ENCODE measurements around the gene SPRTN. TPM values are rescaled to one million over a fixed set of nuclear protein-coding genes. Genes with fewer than 3 reads are reported as not detected.

SPRTN gene, protein sequence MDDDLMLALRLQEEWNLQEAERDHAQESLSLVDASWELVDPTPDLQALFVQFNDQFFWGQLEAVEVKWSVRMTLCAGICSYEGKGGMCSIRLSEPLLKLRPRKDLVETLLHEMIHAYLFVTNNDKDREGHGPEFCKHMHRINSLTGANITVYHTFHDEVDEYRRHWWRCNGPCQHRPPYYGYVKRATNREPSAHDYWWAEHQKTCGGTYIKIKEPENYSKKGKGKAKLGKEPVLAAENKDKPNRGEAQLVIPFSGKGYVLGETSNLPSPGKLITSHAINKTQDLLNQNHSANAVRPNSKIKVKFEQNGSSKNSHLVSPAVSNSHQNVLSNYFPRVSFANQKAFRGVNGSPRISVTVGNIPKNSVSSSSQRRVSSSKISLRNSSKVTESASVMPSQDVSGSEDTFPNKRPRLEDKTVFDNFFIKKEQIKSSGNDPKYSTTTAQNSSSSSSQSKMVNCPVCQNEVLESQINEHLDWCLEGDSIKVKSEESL
- total RNA-seq (2012; rRNA removed): 16.4 and 17.4 TPM in 2 replicates
- 6.5 and 7.5 TPM in 2 replicates for polyA plus RNA-seq (2012; rRNA removed)
- 5.7 and 6.5 TPM in 2 replicates for polyA plus RNA-seq (2012; cell fraction: cytosol; rRNA removed)
- polyA plus RNA-seq (2012; cell fraction: nucleus; rRNA removed; ENCODE audit: low replicate concordance): 5.5 and 10.2 TPM in 2 replicates
- percentile 74 among the genes with signal in this experiment for Bru-seq, nascent RNA
- BruChase-seq, experiment 1, labeled RNA remaining after a 6-hour chase: percentile 70 among the genes with signal in this experiment
- percentile 78 among the genes with signal in this experiment for BruChase-seq, experiment 2, labeled RNA remaining after a 2-hour chase
- long read RNA-seq, transcript SPRTN-202 (5 exons, 3,468 nt): major isoform, 18 of 27 reads
- long read RNA-seq, partial matches to known transcripts: 0 of 27 reads
- long read RNA-seq, other reads (novel, unspliced or antisense): 4 of 27 reads

DNA sequence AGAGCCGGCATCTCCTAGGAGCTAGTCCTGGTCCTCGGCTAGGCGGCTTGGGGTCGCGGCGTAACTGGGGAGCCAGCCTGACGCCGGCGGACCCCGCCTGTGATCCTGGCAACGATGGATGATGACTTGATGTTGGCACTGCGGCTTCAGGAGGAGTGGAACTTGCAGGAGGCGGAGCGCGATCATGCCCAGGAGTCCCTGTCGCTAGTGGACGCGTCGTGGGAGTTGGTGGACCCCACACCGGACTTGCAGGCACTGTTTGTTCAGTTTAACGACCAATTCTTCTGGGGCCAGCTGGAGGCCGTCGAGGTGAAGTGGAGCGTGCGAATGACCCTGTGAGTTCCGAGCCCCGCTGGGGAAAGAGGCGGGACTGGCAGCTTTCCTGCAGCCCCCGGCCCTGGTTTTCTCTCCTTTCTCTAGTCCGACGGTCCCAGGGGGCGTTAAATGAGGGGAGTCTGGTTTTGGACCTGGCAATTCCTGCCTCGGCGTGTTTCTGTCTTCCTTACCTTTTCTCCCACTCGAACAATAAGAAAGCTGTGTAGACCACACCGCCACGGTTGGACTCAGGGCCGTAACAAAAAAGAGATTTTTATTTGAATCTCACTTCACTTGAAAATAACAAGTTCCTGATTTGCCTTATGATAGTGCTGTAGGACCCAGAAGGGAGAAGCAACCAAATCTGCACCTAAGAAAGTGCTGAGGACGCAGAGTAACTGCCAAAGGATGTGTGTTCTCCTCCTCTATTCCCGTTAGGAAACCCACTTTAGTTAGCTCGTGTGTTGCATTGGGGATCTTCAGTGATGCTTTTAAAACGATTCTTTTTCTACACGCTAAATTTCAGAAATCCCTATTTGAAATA lies at the start of gene SPRTN:
TSS of gene SPRTN (plus strand) at position 24 of the 859 bp plus-strand sequence. CDS start at position 115, 91 bp downstream.
- H3K36me3 ChIP-seq (ENCODE audit: control insufficient read depth, insufficient read depth, low read length): peaks cover 4% of the 10 kb centered on the region
- H3K9me1 ChIP-seq (ENCODE audit: insufficient read depth, low read length): peaks cover 6% of the 10 kb centered on the region; the same call in 1 of the 2 replicates
- peak within 1 kb of the TSS; percentile 94 for H3K4me2 ChIP-seq (ENCODE audit: low read depth, low read length)
- peak within 1 kb of the TSS; percentile 81 for H3K18ac ChIP-seq (ENCODE audit: low read depth, low read length)
- dilution Hi-C loops (cut with HindIII; ENCODE audit: low sequenced_read_pairs, unreplicated experiment): no loop called here
- peak within 1 kb of the TSS; percentile 94 for H4K91ac ChIP-seq (ENCODE audit: insufficient read depth, low read depth, low read length)
- H2AK9ac ChIP-seq (replicated peaks; ENCODE audit: low read depth, low read length, poor library complexity): peak within 1 kb of the TSS; percentile 79
- H3K27ac ChIP-seq (ENCODE audit: insufficient read depth, low read length): peak within 1 kb of the TSS; percentile 76
- in situ Hi-C loops (cut with MboI; ENCODE audit: low sequenced_read_pairs): no loop called here
- peak within 1 kb of the TSS; percentile 78 for H3K9ac ChIP-seq (ENCODE audit: low read depth, low read length)
- peak within 1 kb of the TSS; percentile 97 for H3K56ac ChIP-seq (ENCODE audit: extremely low read depth, insufficient read depth, low read length)
- ATAC-seq (ENCODE audit: low read depth): peak; percentile 83
- H3K4ac ChIP-seq (ENCODE audit: low read depth, low read length): peak within 1 kb of the TSS; percentile 92
- DNase-seq: peak; percentile 10
- H2BK20ac ChIP-seq (ENCODE audit: low read depth, low read length): peak within 1 kb of the TSS; percentile 52; the same call in 1 of the 2 replicates
- H3K79me1 ChIP-seq (ENCODE audit: low read depth in 1 of 2, low read length in 2 of 2): peaks cover 5 to 42% of the 10 kb centered on the region in 2 experiments; a peak in 2 of 4 replicates
- peak within 1 kb of the TSS; percentile 28 for H2AK5ac ChIP-seq (ENCODE audit: low read depth, low read length)
- H3K27me3 ChIP-seq (ENCODE audit: control insufficient read depth, insufficient read depth, low read length): no peaks in the 10 kb centered on the region
- ChIA-PET POLR2A (ENCODE audit: unreplicated experiment) (no interaction called here), CTCF (interaction anchor here (0.6 to 0.9 kb wide), 4 partner anchors 21 to 265 kb away, joined by 3 read pairs; no protein-coding TSS in a partner anchor)
- peak within 1 kb of the TSS; percentile 74 for H2BK5ac ChIP-seq (ENCODE audit: low read depth, low read length, poor library complexity, severe bottlenecking)
- BruUV-seq (replicated peaks): TSS peak; percentile 51
- peak within 1 kb of the TSS; percentile 90 for H3K14ac ChIP-seq (replicated peaks; ENCODE audit: low read depth, low read length)
- intact Hi-C loops (cut with micrococcal nuclease): no loop called here
- peak within 1 kb of the TSS; percentile 41 to 99 for H4K8ac ChIP-seq (ENCODE audit: low read depth in 2 of 2, low read length in 2 of 2)
- H2BK15ac ChIP-seq (ENCODE audit: low read depth, low read length): peak within 1 kb of the TSS; percentile 78; the same call in 1 of the 3 replicates
- peak within 1 kb of the TSS; percentile 81 for H4K5ac ChIP-seq (ENCODE audit: low read depth, low read length)
- H3K4me1 ChIP-seq (ENCODE audit: control insufficient read depth, insufficient read depth, low read length): peaks cover 7% of the 10 kb centered on the region
- H3K23ac ChIP-seq (ENCODE audit: low read depth, low read length): peak within 1 kb of the TSS; percentile 89
- H2BK120ac ChIP-seq (ENCODE audit: low read depth, low read length): peak within 1 kb of the TSS; percentile 88
- peaks cover 38% of the 10 kb centered on the region for H4K20me1 ChIP-seq (ENCODE audit: insufficient read depth, low read length)
- H2AFZ ChIP-seq (replicated peaks; ENCODE audit: low read length, poor library complexity): peak within 1 kb of the TSS; percentile 92
- no peaks in the 10 kb centered on the region for H3K9me3 ChIP-seq (ENCODE audit: control insufficient read depth, insufficient read depth, low read length)
- H3K4me3 ChIP-seq (ENCODE audit: insufficient read depth, low read depth, low read length): peak within 1 kb of the TSS; percentile 75
- WGBS, 2 experiments (ENCODE audit: extremely low coverage in 2 of 2, insufficient read length in 1 of 2): 0% methylated on average over 16 of the region's 43 CpGs; no CpG with 5 or more reads in 1 of the 2 experiments
- TF ChIP-seq, protein P1, sequence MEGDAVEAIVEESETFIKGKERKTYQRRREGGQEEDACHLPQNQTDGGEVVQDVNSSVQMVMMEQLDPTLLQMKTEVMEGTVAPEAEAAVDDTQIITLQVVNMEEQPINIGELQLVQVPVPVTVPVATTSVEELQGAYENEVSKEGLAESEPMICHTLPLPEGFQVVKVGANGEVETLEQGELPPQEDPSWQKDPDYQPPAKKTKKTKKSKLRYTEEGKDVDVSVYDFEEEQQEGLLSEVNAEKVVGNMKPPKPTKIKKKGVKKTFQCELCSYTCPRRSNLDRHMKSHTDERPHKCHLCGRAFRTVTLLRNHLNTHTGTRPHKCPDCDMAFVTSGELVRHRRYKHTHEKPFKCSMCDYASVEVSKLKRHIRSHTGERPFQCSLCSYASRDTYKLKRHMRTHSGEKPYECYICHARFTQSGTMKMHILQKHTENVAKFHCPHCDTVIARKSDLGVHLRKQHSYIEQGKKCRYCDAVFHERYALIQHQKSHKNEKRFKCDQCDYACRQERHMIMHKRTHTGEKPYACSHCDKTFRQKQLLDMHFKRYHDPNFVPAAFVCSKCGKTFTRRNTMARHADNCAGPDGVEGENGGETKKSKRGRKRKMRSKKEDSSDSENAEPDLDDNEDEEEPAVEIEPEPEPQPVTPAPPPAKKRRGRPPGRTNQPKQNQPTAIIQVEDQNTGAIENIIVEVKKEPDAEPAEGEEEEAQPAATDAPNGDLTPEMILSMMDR (conservative IDR thresholded peaks at IDR 0.05; ENCODE audit: low read depth, low read length): no peak
- TF ChIP-seq CEBPB (IDR thresholded peaks at IDR 0.05; ENCODE audit: low read depth, low read length) (no peak), SMC3 (IDR thresholded peaks at IDR 0.05; ENCODE audit: low read depth, low read length) (no peak), MXI1 (IDR thresholded peaks at IDR 0.05; ENCODE audit: borderline replicate concordance, low read depth, low read length) (no peak), RFX5 (IDR thresholded peaks at IDR 0.05; ENCODE audit: low read depth, low read length) (no peak), MAFK (IDR thresholded peaks at IDR 0.05; ENCODE audit: low read depth, low read length) (no peak), RCOR1 (IDR thresholded peaks at IDR 0.05; ENCODE audit: insufficient replicate concordance, low read length) (no peak), CHD1 (IDR thresholded peaks at IDR 0.05; ENCODE audit: low read depth, low read length) (no peak), FOS (IDR thresholded peaks at IDR 0.05; ENCODE audit: low read depth, low read length) (no peak), POLR2A (IDR thresholded peaks at IDR 0.05; ENCODE audit: low read depth, low read length) (no peak)
- TF ChIP-seq, protein P2, sequence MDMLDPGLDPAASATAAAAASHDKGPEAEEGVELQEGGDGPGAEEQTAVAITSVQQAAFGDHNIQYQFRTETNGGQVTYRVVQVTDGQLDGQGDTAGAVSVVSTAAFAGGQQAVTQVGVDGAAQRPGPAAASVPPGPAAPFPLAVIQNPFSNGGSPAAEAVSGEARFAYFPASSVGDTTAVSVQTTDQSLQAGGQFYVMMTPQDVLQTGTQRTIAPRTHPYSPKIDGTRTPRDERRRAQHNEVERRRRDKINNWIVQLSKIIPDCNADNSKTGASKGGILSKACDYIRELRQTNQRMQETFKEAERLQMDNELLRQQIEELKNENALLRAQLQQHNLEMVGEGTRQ (IDR thresholded peaks at IDR 0.05; ENCODE audit: low read depth, low read length): no peak
